HepG2 (cell line): Measurements from ENCODE around the gene SLA2. TPM values are rescaled to one million over a fixed set of nuclear protein-coding genes. Genes with fewer than 3 reads are reported as not detected.

Experiments used
- KMT2A ChIP-seq: sonication (generic); formaldehyde crosslinking; IDR thresholded peaks from 2 replicates; pipeline ENCODE4 v1.4.0; 2020; ENCODE audit warnings: missing genetic modification reagents
- MYNN ChIP-seq: sonication (generic); formaldehyde crosslinking; IDR thresholded peaks from 2 replicates; pipeline ENCODE4 v1.4.0; 2020; ENCODE audit warnings: mild to moderate bottlenecking, low read depth, missing genetic modification reagents
- TBX3 ChIP-seq: fragments of 450-650 bp; IDR thresholded peaks from 2 replicates; pipeline ENCODE4 v1.6.1; 2017; ENCODE audit warnings: antibody characterized with exemption, mild to moderate bottlenecking, inconsistent platforms, borderline replicate concordance
- ZNF121 ChIP-seq: sonication (generic); formaldehyde crosslinking; IDR thresholded peaks from 2 replicates; pipeline ENCODE4 v1.5.0; 2020; ENCODE audit warnings: mild to moderate bottlenecking, missing genetic modification reagents
- ZNF350 ChIP-seq: sonication (generic); formaldehyde crosslinking; IDR thresholded peaks from 2 replicates; pipeline ENCODE4 v1.4.0; 2020; ENCODE audit warnings: mild to moderate bottlenecking, low read depth, missing genetic modification reagents, borderline replicate concordance
- ZNF562 ChIP-seq: sonication (generic); formaldehyde crosslinking; IDR thresholded peaks from 2 replicates; pipeline ENCODE4 v1.8.0; 2022; ENCODE audit warnings: missing genetic modification reagents, borderline replicate concordance
- ZNF703 ChIP-seq: sonication (generic); formaldehyde crosslinking; IDR thresholded peaks from 2 replicates; pipeline ENCODE4 v1.5.1; 2020; ENCODE audit warnings: missing genetic modification reagents, mild to moderate bottlenecking, moderate library complexity, borderline replicate concordance
- polyA plus RNA-seq, 8 experiments: library from polyadenylated mRNA; depleted of rRNA in 3 of 8; stranded (reverse) in 7 of 8; unstranded in 1 of 8; fragments of >200 nt; fragmentation: Illumina TruSeq in 4 of 8; extraction: Trizol in 4 of 8; gene quantifications; 2 replicates each; pipeline versions ENCODE4 v1.2.1 to v1.2.3, GENCODE V29; 2011 to 2016; ENCODE audit warnings: low read depth in 4 of 8, missing spikeins in 1 of 8, mixed read lengths in 1 of 8; ENCODE audit not compliant: insufficient read depth in 1 of 8
- total RNA-seq, 5 experiments: library from RNA; depleted of rRNA; stranded (reverse); fragments of >200 nt; fragmentation: Illumina TruSeq; extraction: Trizol; gene quantifications; 2 replicates each; pipeline ENCODE4 v1.2.3, GENCODE V29; 2016; ENCODE audit warnings: low read depth in 1 of 5
- TF ChIP-seq, protein P1 (sequence below): sonication (generic); formaldehyde crosslinking; IDR thresholded peaks from 2 replicates; pipeline ENCODE4 v1.5.1; 2020; ENCODE audit warnings: mild to moderate bottlenecking, missing genetic modification reagents
- TF ChIP-seq, protein P2 (sequence below): sonication (generic); formaldehyde crosslinking; IDR thresholded peaks from 2 replicates; pipeline ENCODE4 v1.4.0; 2020; ENCODE audit warnings: missing genetic modification reagents, borderline replicate concordance
- TF ChIP-seq, protein P3 (sequence below): sonication (generic); formaldehyde crosslinking; IDR thresholded peaks from 2 replicates; pipeline ENCODE4 v1.5.0; 2020; ENCODE audit warnings: mild to moderate bottlenecking, missing genetic modification reagents
- TF ChIP-seq, protein P4 (sequence below): sonication (generic); formaldehyde crosslinking; IDR thresholded peaks from 2 replicates; pipeline ENCODE4 v1.4.0; 2020; ENCODE audit warnings: mild to moderate bottlenecking, missing genetic modification reagents
- TF ChIP-seq, protein P5 (sequence below): sonication (generic); formaldehyde crosslinking; conservative IDR thresholded peaks from 2 replicates; pipeline ENCODE4 v1.5.0; 2020; ENCODE audit warnings: missing genetic modification reagents

Gene SLA2
- total and polyA plus RNA-seq, 2 of the 13 experiments (the other 11 are each of a cell fraction or from before 2014, with no cell fraction given) = 1.6 to 3.6 TPM

DNA sequence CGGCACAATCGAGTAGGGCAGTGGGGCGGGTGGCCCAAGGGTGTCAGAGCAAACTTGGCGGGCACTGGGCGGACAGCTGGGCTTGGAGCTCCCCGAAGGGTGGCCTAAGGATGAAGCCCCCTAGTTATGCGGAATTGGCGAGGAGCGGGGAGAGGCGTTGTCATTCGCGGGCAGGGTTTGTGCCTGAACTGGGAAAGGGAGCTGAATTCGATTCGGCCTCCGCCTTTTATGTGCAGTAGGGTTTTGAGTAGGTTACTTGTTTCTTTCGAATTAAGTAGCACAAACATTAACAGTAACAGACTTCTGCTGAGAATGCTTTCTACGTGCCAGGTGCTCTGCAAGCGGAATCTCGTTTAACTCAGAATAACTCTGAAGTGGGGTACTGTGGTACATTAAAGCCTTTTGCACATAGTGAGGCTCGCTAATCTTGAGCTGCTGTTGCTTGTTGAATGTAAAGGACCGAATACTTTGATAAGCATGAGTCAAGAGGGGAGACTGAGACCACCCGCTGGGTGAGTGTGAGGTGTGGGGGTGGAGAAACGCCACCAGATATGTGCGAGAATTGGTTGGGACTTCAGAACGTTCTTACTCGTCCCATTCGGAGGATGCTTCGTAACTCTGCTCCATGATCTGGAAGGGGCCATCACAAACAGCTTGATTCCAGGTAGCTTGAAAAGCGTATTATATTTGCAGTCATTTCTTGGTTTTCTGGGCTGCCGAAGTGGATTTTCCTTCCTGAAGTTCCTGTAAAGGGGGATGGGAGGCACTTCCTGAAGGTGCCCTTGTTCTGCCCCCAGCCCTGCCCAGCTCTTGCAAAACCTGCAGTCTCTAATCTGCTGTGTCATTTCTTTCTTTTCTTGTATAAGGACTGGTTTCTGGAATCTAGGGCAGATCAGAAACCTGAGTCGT is 39.6 kb downstream of the SLA2 start (continued):
- TF ChIP-seq, protein P1, sequence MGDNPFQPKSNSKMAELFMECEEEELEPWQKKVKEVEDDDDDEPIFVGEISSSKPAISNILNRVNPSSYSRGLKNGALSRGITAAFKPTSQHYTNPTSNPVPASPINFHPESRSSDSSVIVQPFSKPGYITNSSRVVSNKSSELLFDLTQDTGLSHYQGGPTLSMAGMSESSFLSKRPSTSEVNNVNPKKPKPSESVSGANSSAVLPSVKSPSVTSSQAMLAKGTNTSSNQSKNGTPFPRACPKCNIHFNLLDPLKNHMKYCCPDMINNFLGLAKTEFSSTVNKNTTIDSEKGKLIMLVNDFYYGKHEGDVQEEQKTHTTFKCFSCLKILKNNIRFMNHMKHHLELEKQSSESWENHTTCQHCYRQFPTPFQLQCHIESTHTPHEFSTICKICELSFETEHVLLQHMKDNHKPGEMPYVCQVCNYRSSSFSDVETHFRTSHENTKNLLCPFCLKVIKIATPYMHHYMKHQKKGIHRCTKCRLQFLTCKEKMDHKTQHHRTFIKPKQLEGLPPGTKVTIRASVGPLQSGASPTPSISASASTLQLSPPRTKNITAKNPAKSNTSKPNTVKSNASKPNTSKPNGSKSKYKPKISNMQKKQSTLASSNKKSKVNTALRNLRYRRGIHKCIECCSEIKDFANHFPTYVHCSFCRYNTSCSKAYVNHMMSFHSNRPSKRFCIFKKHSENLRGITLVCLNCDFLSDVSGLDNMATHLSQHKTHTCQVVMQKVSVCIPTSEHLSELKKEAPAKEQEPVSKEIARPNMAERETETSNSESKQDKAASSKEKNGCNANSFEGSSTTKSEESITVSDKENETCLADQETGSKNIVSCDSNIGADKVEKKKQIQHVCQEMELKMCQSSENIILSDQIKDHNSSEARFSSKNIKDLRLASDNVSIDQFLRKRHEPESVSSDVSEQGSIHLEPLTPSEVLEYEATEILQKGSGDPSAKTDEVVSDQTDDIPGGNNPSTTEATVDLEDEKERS (CRISPR knock-in tag) = 0 out of 2 replicates have a peak, but pooled peaks have one; percentile 26
- TF ChIP-seq ZNF703 (no peak), MYNN (CRISPR knock-in tag) (no peak; the same call in 1 of the 2 replicates), ZNF121 (CRISPR knock-in tag) (no peak), ZNF350 (CRISPR knock-in tag) (no peak), TBX3 (0 out of 2 replicates have a peak, but pooled peaks have one; percentile 5), ZNF562 (CRISPR knock-in tag) (no peak), KMT2A (no peak)
- TF ChIP-seq, protein P2, sequence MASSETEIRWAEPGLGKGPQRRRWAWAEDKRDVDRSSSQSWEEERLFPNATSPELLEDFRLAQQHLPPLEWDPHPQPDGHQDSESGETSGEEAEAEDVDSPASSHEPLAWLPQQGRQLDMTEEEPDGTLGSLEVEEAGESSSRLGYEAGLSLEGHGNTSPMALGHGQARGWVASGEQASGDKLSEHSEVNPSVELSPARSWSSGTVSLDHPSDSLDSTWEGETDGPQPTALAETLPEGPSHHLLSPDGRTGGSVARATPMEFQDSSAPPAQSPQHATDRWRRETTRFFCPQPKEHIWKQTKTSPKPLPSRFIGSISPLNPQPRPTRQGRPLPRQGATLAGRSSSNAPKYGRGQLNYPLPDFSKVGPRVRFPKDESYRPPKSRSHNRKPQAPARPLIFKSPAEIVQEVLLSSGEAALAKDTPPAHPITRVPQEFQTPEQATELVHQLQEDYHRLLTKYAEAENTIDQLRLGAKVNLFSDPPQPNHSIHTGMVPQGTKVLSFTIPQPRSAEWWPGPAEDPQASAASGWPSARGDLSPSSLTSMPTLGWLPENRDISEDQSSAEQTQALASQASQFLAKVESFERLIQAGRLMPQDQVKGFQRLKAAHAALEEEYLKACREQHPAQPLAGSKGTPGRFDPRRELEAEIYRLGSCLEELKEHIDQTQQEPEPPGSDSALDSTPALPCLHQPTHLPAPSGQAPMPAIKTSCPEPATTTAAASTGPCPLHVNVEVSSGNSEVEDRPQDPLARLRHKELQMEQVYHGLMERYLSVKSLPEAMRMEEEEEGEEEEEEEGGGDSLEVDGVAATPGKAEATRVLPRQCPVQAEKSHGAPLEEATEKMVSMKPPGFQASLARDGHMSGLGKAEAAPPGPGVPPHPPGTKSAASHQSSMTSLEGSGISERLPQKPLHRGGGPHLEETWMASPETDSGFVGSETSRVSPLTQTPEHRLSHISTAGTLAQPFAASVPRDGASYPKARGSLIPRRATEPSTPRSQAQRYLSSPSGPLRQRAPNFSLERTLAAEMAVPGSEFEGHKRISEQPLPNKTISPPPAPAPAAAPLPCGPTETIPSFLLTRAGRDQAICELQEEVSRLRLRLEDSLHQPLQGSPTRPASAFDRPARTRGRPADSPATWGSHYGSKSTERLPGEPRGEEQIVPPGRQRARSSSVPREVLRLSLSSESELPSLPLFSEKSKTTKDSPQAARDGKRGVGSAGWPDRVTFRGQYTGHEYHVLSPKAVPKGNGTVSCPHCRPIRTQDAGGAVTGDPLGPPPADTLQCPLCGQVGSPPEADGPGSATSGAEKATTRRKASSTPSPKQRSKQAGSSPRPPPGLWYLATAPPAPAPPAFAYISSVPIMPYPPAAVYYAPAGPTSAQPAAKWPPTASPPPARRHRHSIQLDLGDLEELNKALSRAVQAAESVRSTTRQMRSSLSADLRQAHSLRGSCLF (CRISPR knock-in tag) = 0 out of 2 replicates have a peak, but pooled peaks have one; percentile 37
- TF ChIP-seq, protein P3, sequence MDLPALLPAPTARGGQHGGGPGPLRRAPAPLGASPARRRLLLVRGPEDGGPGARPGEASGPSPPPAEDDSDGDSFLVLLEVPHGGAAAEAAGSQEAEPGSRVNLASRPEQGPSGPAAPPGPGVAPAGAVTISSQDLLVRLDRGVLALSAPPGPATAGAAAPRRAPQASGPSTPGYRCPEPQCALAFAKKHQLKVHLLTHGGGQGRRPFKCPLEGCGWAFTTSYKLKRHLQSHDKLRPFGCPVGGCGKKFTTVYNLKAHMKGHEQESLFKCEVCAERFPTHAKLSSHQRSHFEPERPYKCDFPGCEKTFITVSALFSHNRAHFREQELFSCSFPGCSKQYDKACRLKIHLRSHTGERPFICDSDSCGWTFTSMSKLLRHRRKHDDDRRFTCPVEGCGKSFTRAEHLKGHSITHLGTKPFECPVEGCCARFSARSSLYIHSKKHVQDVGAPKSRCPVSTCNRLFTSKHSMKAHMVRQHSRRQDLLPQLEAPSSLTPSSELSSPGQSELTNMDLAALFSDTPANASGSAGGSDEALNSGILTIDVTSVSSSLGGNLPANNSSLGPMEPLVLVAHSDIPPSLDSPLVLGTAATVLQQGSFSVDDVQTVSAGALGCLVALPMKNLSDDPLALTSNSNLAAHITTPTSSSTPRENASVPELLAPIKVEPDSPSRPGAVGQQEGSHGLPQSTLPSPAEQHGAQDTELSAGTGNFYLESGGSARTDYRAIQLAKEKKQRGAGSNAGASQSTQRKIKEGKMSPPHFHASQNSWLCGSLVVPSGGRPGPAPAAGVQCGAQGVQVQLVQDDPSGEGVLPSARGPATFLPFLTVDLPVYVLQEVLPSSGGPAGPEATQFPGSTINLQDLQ (CRISPR knock-in tag) = no peak
- TF ChIP-seq, protein P4, sequence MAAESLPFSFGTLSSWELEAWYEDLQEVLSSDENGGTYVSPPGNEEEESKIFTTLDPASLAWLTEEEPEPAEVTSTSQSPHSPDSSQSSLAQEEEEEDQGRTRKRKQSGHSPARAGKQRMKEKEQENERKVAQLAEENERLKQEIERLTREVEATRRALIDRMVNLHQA = no peak
- TF ChIP-seq, protein P5, sequence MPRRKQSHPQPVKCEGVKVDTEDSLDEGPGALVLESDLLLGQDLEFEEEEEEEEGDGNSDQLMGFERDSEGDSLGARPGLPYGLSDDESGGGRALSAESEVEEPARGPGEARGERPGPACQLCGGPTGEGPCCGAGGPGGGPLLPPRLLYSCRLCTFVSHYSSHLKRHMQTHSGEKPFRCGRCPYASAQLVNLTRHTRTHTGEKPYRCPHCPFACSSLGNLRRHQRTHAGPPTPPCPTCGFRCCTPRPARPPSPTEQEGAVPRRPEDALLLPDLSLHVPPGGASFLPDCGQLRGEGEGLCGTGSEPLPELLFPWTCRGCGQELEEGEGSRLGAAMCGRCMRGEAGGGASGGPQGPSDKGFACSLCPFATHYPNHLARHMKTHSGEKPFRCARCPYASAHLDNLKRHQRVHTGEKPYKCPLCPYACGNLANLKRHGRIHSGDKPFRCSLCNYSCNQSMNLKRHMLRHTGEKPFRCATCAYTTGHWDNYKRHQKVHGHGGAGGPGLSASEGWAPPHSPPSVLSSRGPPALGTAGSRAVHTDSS (CRISPR knock-in tag) = no peak
